HCT116 (cell line): ENCODE data around the gene GLTP.

ENCODE experiments used
- CBX3 ChIP-seq: IDR thresholded peaks from 2 replicates; pipeline ENCODE4 v1.6.1; 2012; ENCODE audit warnings: low read depth
- CEBPB ChIP-seq: IDR thresholded peaks from 2 replicates; pipeline ENCODE4 v1.6.1; 2012; ENCODE audit warnings: low read depth
- EZH2 ChIP-seq: fragments of 200-600 bp; sonication (generic); IDR thresholded peaks from 2 replicates; pipeline ENCODE4 v1.6.1; 2017; ENCODE audit warnings: antibody characterized with exemption, mixed run types
- EZH2phosphoT487 ChIP-seq: fragments of 200-600 bp; IDR thresholded peaks from 2 replicates; pipeline ENCODE4 v1.6.1; 2018; ENCODE audit warnings: antibody characterized with exemption, borderline replicate concordance
- FOSL1 ChIP-seq: IDR thresholded peaks from 2 replicates; pipeline ENCODE4 v1.6.1; 2012; ENCODE audit warnings: low read depth
- JUND ChIP-seq: IDR thresholded peaks from 2 replicates; pipeline ENCODE4 v1.6.1; 2012
- POLR2A ChIP-seq: IDR thresholded peaks from 2 replicates; pipeline ENCODE4 v1.7.0; 2011; ENCODE audit warnings: borderline replicate concordance; ENCODE audit not compliant: insufficient read depth, insufficient read length; ENCODE audit errors: extremely low read depth
- POLR2AphosphoS5 ChIP-seq: IDR thresholded peaks from 2 replicates; pipeline ENCODE4 v1.6.1; 2011; ENCODE audit warnings: mild to moderate bottlenecking, low read depth, low read length, moderate library complexity
- RAD21 ChIP-seq: IDR thresholded peaks from 2 replicates; pipeline ENCODE4 v1.6.1; 2012; ENCODE audit warnings: low read depth, mild to moderate bottlenecking
- YY1 ChIP-seq: IDR thresholded peaks from 2 replicates; pipeline ENCODE4 v1.6.1; 2011; ENCODE audit warnings: low read length, low read depth, moderate library complexity, mild to moderate bottlenecking; ENCODE audit not compliant: insufficient replicate concordance; ENCODE audit errors: extremely low read depth
- ZNF274 ChIP-seq: fragments of 200-500 bp; sonication (Bioruptor generic); IDR thresholded peaks from 2 replicates; pipeline ENCODE4 v1.6.1; 2014; ENCODE audit warnings: mild to moderate bottlenecking, low read depth, low read length, inconsistent platforms
- TF ChIP-seq, protein P1 (sequence below), 3 experiments: fragments of 200-600 bp in 1 of 3; sonication (generic) in 1 of 3; IDR thresholded peaks in 2 of 3; conservative IDR thresholded peaks in 1 of 3; 2 replicates each; pipeline ENCODE4 v1.5.1; 2012 to 2017; ENCODE audit warnings: low read depth in 2 of 3, low read length in 2 of 3, antibody characterized with exemption in 1 of 3, borderline replicate concordance in 1 of 3, control low read depth in 1 of 3, mild to moderate bottlenecking in 1 of 3, mixed read lengths in 1 of 3, mixed run types in 1 of 3, moderate library complexity in 1 of 3; ENCODE audit not compliant: insufficient read depth in 1 of 3
- TF ChIP-seq, protein P2 (sequence below): IDR thresholded peaks from 2 replicates; pipeline ENCODE4 v1.6.1; 2011; ENCODE audit warnings: mild to moderate bottlenecking, low read length, moderate library complexity; ENCODE audit not compliant: insufficient replicate concordance; ENCODE audit errors: extremely low read depth

DNA sequence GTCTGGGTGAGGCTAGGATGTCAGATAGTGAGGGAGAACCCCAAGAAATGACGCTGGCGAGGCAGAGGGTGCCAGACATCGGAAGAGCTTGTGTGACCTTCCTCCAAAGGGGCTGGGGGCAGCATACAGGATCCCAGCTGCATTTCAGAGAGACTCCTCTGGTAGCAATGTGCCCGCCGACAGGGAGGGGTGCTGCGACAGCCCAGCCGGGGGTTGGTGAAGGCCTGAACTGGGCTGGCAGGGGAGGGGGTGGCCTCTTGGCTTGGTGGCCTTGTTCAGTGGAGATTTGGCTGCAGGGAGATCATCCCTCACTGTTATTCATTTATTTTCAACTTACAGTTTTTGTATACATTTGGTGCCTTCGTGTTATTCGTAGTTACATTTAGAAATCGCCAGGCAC, 25.0 kb upstream of the GLTP start:
- TF ChIP-seq, protein P1, sequence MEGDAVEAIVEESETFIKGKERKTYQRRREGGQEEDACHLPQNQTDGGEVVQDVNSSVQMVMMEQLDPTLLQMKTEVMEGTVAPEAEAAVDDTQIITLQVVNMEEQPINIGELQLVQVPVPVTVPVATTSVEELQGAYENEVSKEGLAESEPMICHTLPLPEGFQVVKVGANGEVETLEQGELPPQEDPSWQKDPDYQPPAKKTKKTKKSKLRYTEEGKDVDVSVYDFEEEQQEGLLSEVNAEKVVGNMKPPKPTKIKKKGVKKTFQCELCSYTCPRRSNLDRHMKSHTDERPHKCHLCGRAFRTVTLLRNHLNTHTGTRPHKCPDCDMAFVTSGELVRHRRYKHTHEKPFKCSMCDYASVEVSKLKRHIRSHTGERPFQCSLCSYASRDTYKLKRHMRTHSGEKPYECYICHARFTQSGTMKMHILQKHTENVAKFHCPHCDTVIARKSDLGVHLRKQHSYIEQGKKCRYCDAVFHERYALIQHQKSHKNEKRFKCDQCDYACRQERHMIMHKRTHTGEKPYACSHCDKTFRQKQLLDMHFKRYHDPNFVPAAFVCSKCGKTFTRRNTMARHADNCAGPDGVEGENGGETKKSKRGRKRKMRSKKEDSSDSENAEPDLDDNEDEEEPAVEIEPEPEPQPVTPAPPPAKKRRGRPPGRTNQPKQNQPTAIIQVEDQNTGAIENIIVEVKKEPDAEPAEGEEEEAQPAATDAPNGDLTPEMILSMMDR (IDR thresholded peaks at IDR 0.05 in 2 of 3, conservative IDR thresholded peaks at IDR 0.05 in 1 of 3; ENCODE audit: borderline replicate concordance in 1 of 3, insufficient read depth in 1 of 3, low read depth in 2 of 3, low read length in 2 of 3), result no peak
- no peak for TF ChIP-seq YY1
- no peak for TF ChIP-seq FOSL1
- TF ChIP-seq EZH2phosphoT487, result no peak
- no peak for TF ChIP-seq EZH2
- TF ChIP-seq CBX3, result no peak
- TF ChIP-seq RAD21, result no peak
- no peak for TF ChIP-seq POLR2AphosphoS5
- TF ChIP-seq, protein P2, sequence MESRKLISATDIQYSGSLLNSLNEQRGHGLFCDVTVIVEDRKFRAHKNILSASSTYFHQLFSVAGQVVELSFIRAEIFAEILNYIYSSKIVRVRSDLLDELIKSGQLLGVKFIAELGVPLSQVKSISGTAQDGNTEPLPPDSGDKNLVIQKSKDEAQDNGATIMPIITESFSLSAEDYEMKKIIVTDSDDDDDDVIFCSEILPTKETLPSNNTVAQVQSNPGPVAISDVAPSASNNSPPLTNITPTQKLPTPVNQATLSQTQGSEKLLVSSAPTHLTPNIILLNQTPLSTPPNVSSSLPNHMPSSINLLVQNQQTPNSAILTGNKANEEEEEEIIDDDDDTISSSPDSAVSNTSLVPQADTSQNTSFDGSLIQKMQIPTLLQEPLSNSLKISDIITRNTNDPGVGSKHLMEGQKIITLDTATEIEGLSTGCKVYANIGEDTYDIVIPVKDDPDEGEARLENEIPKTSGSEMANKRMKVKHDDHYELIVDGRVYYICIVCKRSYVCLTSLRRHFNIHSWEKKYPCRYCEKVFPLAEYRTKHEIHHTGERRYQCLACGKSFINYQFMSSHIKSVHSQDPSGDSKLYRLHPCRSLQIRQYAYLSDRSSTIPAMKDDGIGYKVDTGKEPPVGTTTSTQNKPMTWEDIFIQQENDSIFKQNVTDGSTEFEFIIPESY, result no peak
- no peak for TF ChIP-seq CEBPB
- no peak for TF ChIP-seq ZNF274
- no peak for TF ChIP-seq POLR2A
- no peak for TF ChIP-seq JUND
